ENCODE results near the gene LTBP1. TPM values are rescaled to one million over a fixed set of nuclear protein-coding genes. Genes with fewer than 3 reads are reported as not detected.

Gene LTBP1
- total and polyA plus RNA-seq, 2 experiments from 2014 or later, result 216 to 509 TPM

- DNase-seq (ENCODE audit: low read depth in 1 of 2, low spot score in 1 of 2), result peak in 1 of 2 donors; percentile 21
- TF ChIP-seq, protein P1, sequence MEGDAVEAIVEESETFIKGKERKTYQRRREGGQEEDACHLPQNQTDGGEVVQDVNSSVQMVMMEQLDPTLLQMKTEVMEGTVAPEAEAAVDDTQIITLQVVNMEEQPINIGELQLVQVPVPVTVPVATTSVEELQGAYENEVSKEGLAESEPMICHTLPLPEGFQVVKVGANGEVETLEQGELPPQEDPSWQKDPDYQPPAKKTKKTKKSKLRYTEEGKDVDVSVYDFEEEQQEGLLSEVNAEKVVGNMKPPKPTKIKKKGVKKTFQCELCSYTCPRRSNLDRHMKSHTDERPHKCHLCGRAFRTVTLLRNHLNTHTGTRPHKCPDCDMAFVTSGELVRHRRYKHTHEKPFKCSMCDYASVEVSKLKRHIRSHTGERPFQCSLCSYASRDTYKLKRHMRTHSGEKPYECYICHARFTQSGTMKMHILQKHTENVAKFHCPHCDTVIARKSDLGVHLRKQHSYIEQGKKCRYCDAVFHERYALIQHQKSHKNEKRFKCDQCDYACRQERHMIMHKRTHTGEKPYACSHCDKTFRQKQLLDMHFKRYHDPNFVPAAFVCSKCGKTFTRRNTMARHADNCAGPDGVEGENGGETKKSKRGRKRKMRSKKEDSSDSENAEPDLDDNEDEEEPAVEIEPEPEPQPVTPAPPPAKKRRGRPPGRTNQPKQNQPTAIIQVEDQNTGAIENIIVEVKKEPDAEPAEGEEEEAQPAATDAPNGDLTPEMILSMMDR (IDR thresholded peaks at IDR 0.05; ENCODE audit: low read depth, low read length), result no peak
- peaks cover 46% of the 10 kb centered on the region for H3K4me1 ChIP-seq (ENCODE audit: low read depth)
- H3K9me3 ChIP-seq (ENCODE audit: low read depth), result no peaks in the 10 kb centered on the region
- H3K27ac ChIP-seq, result peak overlapping the region; percentile 27
- no peak overlapping the region for H3K4me3 ChIP-seq
- no peaks in the 10 kb centered on the region for H3K27me3 ChIP-seq
- peaks cover 13% of the 10 kb centered on the region for H3K36me3 ChIP-seq
These were observed 163.7 kb downstream of the LTBP1 start for GRCh38 chr2:33110461-33110860.

GRCh38 chr2:33111002-33111446, 164.3 kb downstream of the LTBP1 start:
- no peaks in the 10 kb centered on the region for H3K9me3 ChIP-seq (ENCODE audit: low read depth)
- no peak overlapping the region for H3K4me3 ChIP-seq
- peaks cover 48% of the 10 kb centered on the region for H3K4me1 ChIP-seq (ENCODE audit: low read depth)
- peaks cover 13% of the 10 kb centered on the region for H3K36me3 ChIP-seq
- TF ChIP-seq, protein P1 (IDR thresholded peaks at IDR 0.05; ENCODE audit: low read depth, low read length), result no peak
- DNase-seq (ENCODE audit: low read depth in 1 of 2, low spot score in 1 of 2), result peak in 1 of 2 donors; percentile 80
- H3K27ac ChIP-seq, result peak overlapping the region; percentile 27
- H3K27me3 ChIP-seq, result no peaks in the 10 kb centered on the region

DNA sequence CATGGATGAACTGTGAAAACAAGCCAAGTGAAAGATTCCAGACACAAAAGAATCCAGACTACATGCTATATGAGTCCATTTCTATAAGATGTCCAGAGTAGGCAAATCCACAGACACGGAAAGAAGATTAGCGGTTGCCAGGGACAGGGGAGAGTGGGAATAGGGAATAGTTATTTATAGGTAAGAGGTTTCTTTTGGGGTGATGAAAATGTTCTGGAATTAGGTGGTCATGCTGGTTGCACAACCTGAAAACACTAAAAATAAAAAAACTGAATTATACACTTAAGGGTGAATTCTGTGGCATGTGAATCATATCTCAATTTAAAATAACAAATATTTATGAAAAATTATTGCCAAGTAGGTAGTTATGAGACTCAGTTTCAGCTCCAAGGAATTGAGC, 168.4 kb downstream of the LTBP1 start:
- Histone ChIP-seq H3K4me1 (ENCODE audit: low read depth) (peaks cover 35% of the 10 kb centered on the region), H3K9me3 (ENCODE audit: low read depth) (no peaks in the 10 kb centered on the region), H3K36me3 (peaks cover 13% of the 10 kb centered on the region), H3K27me3 (no peaks in the 10 kb centered on the region), H3K4me3 (no peak overlapping the region), H3K27ac (no peak overlapping the region)
- TF ChIP-seq, protein P1 (IDR thresholded peaks at IDR 0.05; ENCODE audit: low read depth, low read length), result no peak
- no peak for DNase-seq (ENCODE audit: low read depth in 1 of 2, low spot score in 1 of 2)

DNA sequence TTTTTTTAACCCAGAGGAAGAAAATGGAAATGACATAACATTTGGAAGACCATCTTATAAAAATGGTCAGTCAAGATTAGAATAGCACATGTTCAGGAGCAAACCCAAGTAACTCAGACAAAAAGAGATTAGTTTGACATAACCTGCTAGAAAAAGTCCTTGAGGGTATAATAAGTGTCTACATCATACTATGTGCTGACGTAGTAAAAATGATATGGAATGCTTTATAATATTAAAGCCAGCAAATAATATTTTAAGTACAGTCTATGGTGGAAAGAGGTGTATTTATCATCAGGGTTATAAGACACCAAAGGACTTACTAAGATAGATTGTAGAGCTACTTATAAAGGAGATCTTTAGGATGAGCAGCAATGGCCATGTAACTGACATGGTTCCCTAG, 169.0 kb downstream of the LTBP1 start:
- no peak for DNase-seq (ENCODE audit: low read depth in 1 of 2, low spot score in 1 of 2)
- H3K27ac ChIP-seq, result no peak overlapping the region
- TF ChIP-seq, protein P1 (IDR thresholded peaks at IDR 0.05; ENCODE audit: low read depth, low read length), result no peak

DNA sequence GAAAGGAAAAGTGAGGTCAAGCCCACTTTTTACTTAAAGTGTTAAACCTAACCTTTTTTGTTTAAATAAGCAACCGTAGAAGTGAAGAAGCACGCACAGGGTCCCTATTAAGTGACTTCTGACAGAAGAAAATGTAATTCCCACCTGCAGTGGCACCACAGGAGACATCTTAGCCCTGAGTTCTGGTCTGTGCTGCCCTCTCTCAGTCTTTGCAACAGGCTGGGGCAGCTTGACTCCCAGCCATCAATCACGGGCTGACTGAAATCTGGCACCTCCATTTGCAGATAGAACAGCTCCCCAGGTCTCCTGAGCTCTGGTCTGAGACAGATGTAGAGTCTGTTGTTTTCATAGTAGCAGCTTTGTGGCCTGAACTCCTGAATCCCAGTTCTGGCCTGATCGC, 170.0 kb downstream of the LTBP1 start:
- Histone ChIP-seq H3K36me3 (no peaks in the 10 kb centered on the region), H3K9me3 (ENCODE audit: low read depth) (no peaks in the 10 kb centered on the region), H3K27me3 (no peaks in the 10 kb centered on the region), H3K27ac (peak overlapping the region; percentile 44), H3K4me1 (ENCODE audit: low read depth) (peaks cover 28% of the 10 kb centered on the region), H3K4me3 (no peak overlapping the region)
- TF ChIP-seq, protein P1 (IDR thresholded peaks at IDR 0.05; ENCODE audit: low read depth, low read length), result no peak
- no peak for DNase-seq (ENCODE audit: low read depth in 1 of 2, low spot score in 1 of 2)

More for the DNA sequence above, 169.0 kb downstream of the LTBP1 start:
- Histone ChIP-seq H3K4me1 (ENCODE audit: low read depth) (peaks cover 33% of the 10 kb centered on the region), H3K4me3 (no peak overlapping the region), H3K9me3 (ENCODE audit: low read depth) (no peaks in the 10 kb centered on the region), H3K36me3 (peaks cover 9% of the 10 kb centered on the region), H3K27me3 (no peaks in the 10 kb centered on the region)

All from cardiac muscle cell (in vitro differentiated cells and primary cell).